Spleen (tissue), 13 donors: Measurements from ENCODE around the gene CAMK2B. TPM values are rescaled to one million over a fixed set of nuclear protein-coding genes. Genes with fewer than 3 reads are reported as not detected.

Experiments used
- DNase-seq: peaks from one replicate; pipeline ENCODE4 v3.0.0-alpha.2; 2020
- H3K27ac ChIP-seq, 8 donors: fragments of 200-600 bp; sonication (generic) in 7 of 8; 1 replicate in 4 of 8; 2 replicates in 4 of 8; pipeline versions ENCODE4 v1.5.0 to v1.8.0; 2016 to 2021; ENCODE audit warnings: inconsistent platforms in 4 of 8, mild to moderate bottlenecking in 4 of 8, moderate library complexity in 1 of 8
- H3K27me3 ChIP-seq, 7 donors: fragments of 200-600 bp; sonication (generic) in 6 of 7; replicated peaks in 1 of 7; 1 replicate in 4 of 7; 2 replicates in 3 of 7; pipeline versions ENCODE4 v1.5.0 to v1.8.0; 2016 to 2021; ENCODE audit warnings: inconsistent platforms in 3 of 7, mild to moderate bottlenecking in 1 of 7
- H3K36me3 ChIP-seq, 6 donors: fragments of 200-600 bp; sonication (generic) in 5 of 6; 1 replicate in 4 of 6; 2 replicates in 2 of 6; pipeline versions ENCODE4 v1.5.0 to v1.8.0; 2016 to 2021; ENCODE audit warnings: inconsistent platforms in 2 of 6
- H3K4me1 ChIP-seq, 6 donors: fragments of 200-600 bp; sonication (generic) in 5 of 6; 1 replicate in 3 of 6; 2 replicates in 3 of 6; pipeline versions ENCODE4 v1.5.0 to v1.8.0; 2016 to 2021; ENCODE audit warnings: inconsistent platforms in 3 of 6
- H3K4me3 ChIP-seq, 8 donors: fragments of 200-600 bp; sonication (generic) in 7 of 8; 1 replicate in 4 of 8; 2 replicates in 4 of 8; pipeline versions ENCODE4 v1.5.0 to v1.8.0; 2016 to 2021; ENCODE audit warnings: inconsistent platforms in 4 of 8, mild to moderate bottlenecking in 4 of 8, moderate library complexity in 2 of 8
- H3K9me3 ChIP-seq, 8 donors: fragments of 200-600 bp; sonication (generic) in 7 of 8; 1 replicate in 4 of 8; 2 replicates in 4 of 8; pipeline versions ENCODE4 v1.5.0 to v1.8.0; 2016 to 2021; ENCODE audit warnings: inconsistent platforms in 4 of 8
- POLR2A ChIP-seq, 3 donors: fragments of 450-650 bp; IDR thresholded peaks; one replicate each; pipeline ENCODE4 v1.5.1; 2017; ENCODE audit warnings: antibody characterized with exemption in 3 of 3, mild to moderate bottlenecking in 1 of 3
- POLR2AphosphoS5 ChIP-seq, 3 donors: sonication (generic); formaldehyde crosslinking; IDR thresholded peaks; one replicate each; pipeline ENCODE4 v1.5.1; 2017; ENCODE audit warnings: antibody characterized with exemption in 3 of 3
- WGBS, 5 donors: extraction: QIAGEN DNeasy Blood & Tissue Kit in 3 of 5; methylation state at CpG; one replicate each; pipeline versions ENCODE4 v1.1.5 to v1.1.7; 2013 to 2018; 5-methylcytosine and 5-hydroxymethylcytosine counted together
- intact Hi-C: fragments of 100-400 bp; cut with DNase I; formaldehyde crosslinking; loops from one replicate; pipeline ENCODE4 v1.15.0; 2023; ENCODE audit warnings: low total_unique reads
- long read RNA-seq, 2 donors: transcript quantifications; one replicate each; lab custom pipeline, GENCODE V29; 2026
- polyA plus RNA-seq, 3 donors: library from polyadenylated mRNA; stranded (reverse); fragments of 200-250 nt; gene quantifications; one replicate each; pipeline ENCODE4 v1.2.1, GENCODE V29; 2013
- total RNA-seq, 7 donors: library from RNA; depleted of rRNA in 3 of 7; stranded (reverse); fragments of >200 nt in 3 of 7; fragmentation: NEBNext Ultra II Directional in 4 of 7; extraction: Animal tissue kit (Norgen Biotek cat#: 25700) in 4 of 7; gene quantifications; one replicate each; pipeline versions ENCODE4 v1.1.0 to v1.2.1, GENCODE V29; 2016 to 2021
- TF ChIP-seq, protein P1 (sequence below), 11 experiments: fragments of 200-600 bp in 7 of 11; fragments of 450-650 bp in 4 of 11; sonication (generic) in 4 of 11; IDR thresholded peaks in 8 of 11; conservative IDR thresholded peaks in 3 of 11; 1 replicate in 7 of 11; 2 replicates in 4 of 11; pipeline versions ENCODE4 v1.4.0 to v1.8.0; 2016 to 2021; ENCODE audit warnings: antibody characterized with exemption in 11 of 11, inconsistent platforms in 4 of 11, mild to moderate bottlenecking in 1 of 11
- donor health status: healthy with polysubstance abuse.
- donor health status: DM: no; HTN: no; CAD: no; lungs with moderate emphysema.
- donor health status: DM: no; HTN: no; CAD: no.
- donor health status: Bipolar disorder and iron deficiency.
- donor health status: healthy.
- donor health status: DM: no; HTN: no; CAD: no.
- donor health status: DM: yes; HTN: yes; CAD: no.

CAMK2B gene
- total RNA-seq (1 to 10 TPM in 1 of 7 donors, under 1 TPM in 4, not detected in 2; 0.20 to 2.9 (median 0.29) TPM), polyA plus RNA-seq (1 to 10 TPM in 1 of 3 donors, under 1 TPM in 2; 0.57 to 1.1 (median 0.65) TPM)
- long read RNA-seq, donor 1: 0 reads
- long read RNA-seq, donor 2: 0 reads

DNA sequence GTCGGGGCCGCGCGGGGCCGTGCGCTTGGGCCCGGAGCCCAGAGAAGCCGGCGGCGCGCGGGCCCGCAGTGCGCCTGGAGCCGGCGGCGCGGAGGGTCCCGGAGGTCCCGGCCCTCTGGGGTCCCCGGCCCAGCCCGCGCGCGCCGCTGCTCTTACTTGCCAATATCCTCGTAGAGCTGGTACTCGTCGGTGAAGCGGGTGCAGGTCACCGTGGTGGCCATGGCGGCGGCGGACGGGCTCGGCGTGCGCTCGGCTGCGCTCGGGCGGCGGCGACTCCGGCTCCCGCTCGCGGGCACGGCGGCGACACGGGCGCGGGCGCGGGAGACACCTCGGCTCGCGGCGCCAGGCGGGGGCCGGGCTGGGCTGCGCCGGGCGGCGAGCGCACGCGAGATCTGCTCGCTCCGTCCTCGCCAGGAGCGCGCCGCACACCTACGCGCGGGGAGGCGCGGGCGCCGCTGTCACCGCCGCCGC, at the start of gene CAMK2B:
Gene CAMK2B, minus strand, starts transcription at position 394 of the 471 bp plus-strand sequence. Its CDS starts 173 bp downstream, at position 221.
- H3K4me1 ChIP-seq: peaks cover 0 to 14% (median 6%) of the 10 kb centered on the region in 6 donors
- WGBS, 5 donors: 0 to 1% (median 0%) methylated on average over 15 to 85 of the region's 85 CpGs; no CpG with 5 or more reads in 2 of the 5 donors
- peaks cover 0 to 59% (median 29%) of the 10 kb centered on the region in 7 donors for H3K27me3 ChIP-seq
- TF ChIP-seq POLR2AphosphoS5 (IDR thresholded peaks at IDR 0.05) (no peak), POLR2A (IDR thresholded peaks at IDR 0.05) (no peak)
- TF ChIP-seq, protein P1, sequence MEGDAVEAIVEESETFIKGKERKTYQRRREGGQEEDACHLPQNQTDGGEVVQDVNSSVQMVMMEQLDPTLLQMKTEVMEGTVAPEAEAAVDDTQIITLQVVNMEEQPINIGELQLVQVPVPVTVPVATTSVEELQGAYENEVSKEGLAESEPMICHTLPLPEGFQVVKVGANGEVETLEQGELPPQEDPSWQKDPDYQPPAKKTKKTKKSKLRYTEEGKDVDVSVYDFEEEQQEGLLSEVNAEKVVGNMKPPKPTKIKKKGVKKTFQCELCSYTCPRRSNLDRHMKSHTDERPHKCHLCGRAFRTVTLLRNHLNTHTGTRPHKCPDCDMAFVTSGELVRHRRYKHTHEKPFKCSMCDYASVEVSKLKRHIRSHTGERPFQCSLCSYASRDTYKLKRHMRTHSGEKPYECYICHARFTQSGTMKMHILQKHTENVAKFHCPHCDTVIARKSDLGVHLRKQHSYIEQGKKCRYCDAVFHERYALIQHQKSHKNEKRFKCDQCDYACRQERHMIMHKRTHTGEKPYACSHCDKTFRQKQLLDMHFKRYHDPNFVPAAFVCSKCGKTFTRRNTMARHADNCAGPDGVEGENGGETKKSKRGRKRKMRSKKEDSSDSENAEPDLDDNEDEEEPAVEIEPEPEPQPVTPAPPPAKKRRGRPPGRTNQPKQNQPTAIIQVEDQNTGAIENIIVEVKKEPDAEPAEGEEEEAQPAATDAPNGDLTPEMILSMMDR (IDR thresholded peaks at IDR 0.05 in 8 of 11, conservative IDR thresholded peaks at IDR 0.05 in 3 of 11): no peak
- H3K36me3 ChIP-seq: no peaks in the 10 kb centered on the region
- H3K27ac ChIP-seq: no peak within 1 kb of the TSS
- no peak for DNase-seq
- peak within 1 kb of the TSS in 5 of 8 donors; percentile 2 to 67 (median 27) for H3K4me3 ChIP-seq
- no peaks in the 10 kb centered on the region for H3K9me3 ChIP-seq
- intact Hi-C loops: no loop called here

DNA sequence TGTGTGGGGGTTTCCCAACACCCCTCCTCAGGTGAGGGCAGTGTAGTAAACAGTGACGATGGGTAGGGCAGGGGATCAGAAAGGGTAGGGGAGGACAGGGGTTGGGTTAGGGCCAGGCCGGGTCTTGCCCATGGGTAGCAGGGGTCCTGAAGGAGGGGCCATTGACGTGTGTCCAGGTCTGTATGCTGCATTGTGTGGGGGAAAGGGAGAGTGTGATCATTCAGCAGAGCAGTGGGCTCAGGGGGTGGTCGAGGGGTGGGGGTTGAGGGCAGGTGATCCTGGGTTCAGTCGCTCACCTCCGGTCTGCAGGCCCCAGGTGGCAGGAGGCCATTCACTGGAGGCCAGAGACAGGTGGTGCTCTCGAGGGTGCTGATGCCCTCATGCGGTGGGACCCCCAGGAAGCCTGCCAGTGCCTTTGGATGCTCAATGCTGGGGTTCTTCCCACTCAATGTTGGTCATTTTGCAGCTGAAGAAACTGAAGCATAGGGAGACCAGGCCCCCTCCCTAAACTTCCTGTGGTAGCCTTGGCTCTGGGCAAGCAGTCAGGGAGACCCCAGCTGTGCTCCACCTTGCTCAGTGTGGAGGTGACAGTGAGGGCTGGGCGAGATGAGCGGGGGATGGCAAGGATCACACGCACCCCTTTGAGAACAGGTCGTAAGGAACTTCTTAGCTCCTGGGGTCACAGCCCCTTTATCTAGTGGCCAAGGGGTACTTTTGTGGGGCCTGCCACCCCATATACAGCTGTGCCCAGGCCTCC, 48.8 kb upstream of the CAMK2B start:
- peak; percentile 61 for DNase-seq
- peaks cover 0 to 10% (median 4%) of the 10 kb centered on the region in 8 donors for H3K9me3 ChIP-seq
- no peak overlapping the region for H3K4me3 ChIP-seq
- peaks cover 0 to 13% (median 2%) of the 10 kb centered on the region in 6 donors for H3K4me1 ChIP-seq
- peaks cover 0 to 20% (median 0%) of the 10 kb centered on the region in 7 donors for H3K27me3 ChIP-seq
- no peaks in the 10 kb centered on the region for H3K36me3 ChIP-seq
- TF ChIP-seq POLR2AphosphoS5 (IDR thresholded peaks at IDR 0.05) (no peak), POLR2A (IDR thresholded peaks at IDR 0.05) (no peak)
- TF ChIP-seq, protein P1 (IDR thresholded peaks at IDR 0.05 in 8 of 11, conservative IDR thresholded peaks at IDR 0.05 in 3 of 11): no peak
- H3K27ac ChIP-seq: no peak overlapping the region
- WGBS, 5 donors: 75 to 84% (median 82%) methylated on average over 11 to 12 of the region's 12 CpGs
- intact Hi-C loops: no loop called here

DNA sequence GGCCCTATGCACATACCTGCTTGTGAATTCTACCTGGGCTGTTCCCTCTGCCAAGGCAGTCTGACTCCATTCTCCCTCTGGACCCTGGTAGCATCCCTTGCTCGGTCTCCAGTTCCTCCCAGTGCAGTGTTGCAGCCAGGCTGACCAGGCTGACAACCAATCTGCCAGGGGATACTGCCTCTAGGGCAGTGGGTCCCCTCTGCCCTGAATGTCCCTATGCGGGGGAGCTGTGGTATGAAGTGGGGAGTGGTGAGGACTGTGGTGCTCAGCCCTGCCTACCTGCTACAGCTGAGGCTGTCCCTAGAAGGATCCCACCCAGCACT, 48.0 kb upstream of the CAMK2B start:
- H3K27me3 ChIP-seq: peaks cover 0 to 26% (median 0%) of the 10 kb centered on the region in 7 donors
- peaks cover 0 to 17% (median 11%) of the 10 kb centered on the region in 8 donors for H3K9me3 ChIP-seq
- H3K36me3 ChIP-seq: no peaks in the 10 kb centered on the region
- no peak overlapping the region for H3K4me3 ChIP-seq
- peaks cover 0 to 6% (median 1%) of the 10 kb centered on the region in 6 donors for H3K4me1 ChIP-seq
- TF ChIP-seq POLR2AphosphoS5 (IDR thresholded peaks at IDR 0.05) (no peak), POLR2A (IDR thresholded peaks at IDR 0.05) (no peak)
- TF ChIP-seq, protein P1 (IDR thresholded peaks at IDR 0.05 in 8 of 11, conservative IDR thresholded peaks at IDR 0.05 in 3 of 11): no peak
- WGBS, 5 donors: 67 to 89% (median 76%) methylated on average over 1 to 2 of the region's 2 CpGs
- H3K27ac ChIP-seq: no peak overlapping the region
- DNase-seq: peak; percentile 44
- intact Hi-C loops: no loop called here
